NCI-H187 (cell line): ENCODE data around the gene DIDO1.

Experiments used
- DNase-seq, 2 experiments: peaks; one replicate each; lab custom pipeline; 2025; lab: John Stamatoyannopoulos, UW

DIDO1 gene

DNA sequence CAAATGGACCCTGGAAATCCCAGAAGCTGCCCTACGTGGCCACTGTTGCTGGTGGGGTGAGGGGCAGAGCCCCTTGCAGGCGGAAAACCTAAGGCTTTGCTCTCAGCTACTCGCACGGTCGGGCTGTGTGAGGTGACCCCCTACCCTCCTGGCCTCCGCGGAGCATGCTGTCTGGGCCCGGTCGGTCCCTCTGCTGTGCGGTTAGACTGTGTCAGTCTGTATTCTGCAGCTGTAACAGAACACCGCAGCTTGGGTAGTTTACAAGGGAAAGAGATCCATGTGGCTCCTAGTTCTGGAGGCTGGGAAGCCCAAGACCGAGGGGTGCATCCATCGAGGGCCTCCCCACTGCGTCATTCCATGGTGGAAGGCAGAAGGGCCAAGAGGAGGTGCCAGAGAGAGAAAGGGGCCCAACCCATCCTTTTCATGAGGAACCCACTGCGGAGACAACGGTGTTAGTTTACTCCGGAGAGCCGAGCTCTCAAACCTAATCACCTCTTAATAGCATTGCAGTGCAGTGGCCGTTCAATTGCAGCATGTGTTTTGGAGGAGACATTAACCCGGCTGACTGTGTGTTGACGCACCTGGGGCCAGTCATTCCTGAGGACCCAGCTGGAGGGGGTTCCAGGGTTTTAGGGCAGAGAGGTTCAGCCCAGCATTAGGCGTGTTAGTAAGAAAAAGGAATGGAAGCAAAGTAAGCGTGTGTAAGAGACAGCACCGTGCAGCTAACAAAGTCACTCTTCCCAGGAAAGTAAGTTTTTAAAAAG, 91.2 kb downstream of the DIDO1 start:
- DNase-seq, result no peak

GRCh38 chr20:62832951-62833391, 93.3 kb downstream of the DIDO1 start:
- no peak for DNase-seq

- DNase-seq, result peak; percentile 13 to 28
Observed at GRCh38 chr20:62832212-62832922, 93.9 kb downstream of the DIDO1 start.

DNA sequence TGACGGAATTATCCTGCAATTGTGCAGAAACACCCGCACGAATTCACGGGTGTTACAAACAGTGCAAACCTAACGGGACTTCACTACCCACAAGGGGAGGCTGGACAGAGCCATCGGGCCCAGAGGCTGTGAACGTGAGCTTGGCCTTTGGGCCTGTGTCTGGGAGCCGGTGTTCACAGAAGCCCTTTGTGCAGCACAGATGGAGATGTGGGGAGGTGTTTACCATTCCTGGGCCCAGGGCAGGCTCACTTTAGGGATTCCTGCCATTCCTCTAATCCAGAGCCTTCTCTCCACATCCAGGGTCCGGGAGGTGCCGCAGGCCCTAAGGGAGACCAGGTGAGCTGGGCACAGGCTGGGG, 94.5 kb downstream of the DIDO1 start:
- no peak for DNase-seq

DNA sequence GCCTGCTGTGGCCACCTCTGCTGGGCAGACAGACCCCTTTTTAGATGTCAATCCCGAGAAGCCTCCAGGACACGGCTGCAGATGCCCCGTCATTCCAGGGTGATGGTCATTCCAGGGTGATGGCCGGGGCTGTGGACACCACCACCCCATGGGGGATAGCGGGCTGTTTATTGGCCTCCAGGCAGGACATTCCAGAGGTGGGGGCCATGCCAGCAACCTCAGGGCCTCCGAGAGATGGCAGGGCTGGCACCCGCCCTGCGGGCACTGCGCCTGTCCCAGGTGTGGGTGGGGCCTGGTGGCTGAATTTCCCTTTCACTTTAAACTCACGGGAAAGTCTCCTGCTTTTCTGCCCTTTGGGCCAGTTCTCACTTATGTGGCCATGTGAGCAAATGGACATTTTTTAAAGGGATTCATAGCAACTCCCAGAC, 94.9 kb downstream of the DIDO1 start:
- DNase-seq, result no peak

- no peak for DNase-seq
Observed at GRCh38 chr20:62830821-62831220, 95.5 kb downstream of the DIDO1 start.

DNA sequence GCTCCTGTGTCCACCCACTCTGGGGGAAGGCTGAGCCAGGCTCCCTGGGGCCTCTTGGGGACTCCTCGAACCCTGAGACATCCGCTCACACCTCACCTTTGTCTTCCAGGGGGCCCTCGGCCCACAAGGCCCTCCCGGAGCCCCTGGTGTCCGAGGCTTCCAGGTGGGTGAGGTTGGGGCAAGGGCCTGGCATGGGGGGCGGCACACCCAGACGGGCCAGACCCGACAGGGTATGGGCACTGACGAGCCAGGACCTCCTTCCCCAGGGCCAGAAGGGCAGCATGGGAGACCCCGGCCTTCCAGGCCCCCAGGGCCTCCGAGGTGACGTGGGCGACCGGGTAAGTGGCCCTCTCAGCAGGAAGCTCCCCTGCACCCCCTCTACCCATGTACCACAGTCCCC, 96.1 kb downstream of the DIDO1 start:
- DNase-seq, result no peak

- DNase-seq, result no peak
Observed at GRCh38 chr20:62829231-62830230, 96.8 kb downstream of the DIDO1 start.

- no peak for DNase-seq
Observed at GRCh38 chr20:62828511-62829230, 97.6 kb downstream of the DIDO1 start.

DNA sequence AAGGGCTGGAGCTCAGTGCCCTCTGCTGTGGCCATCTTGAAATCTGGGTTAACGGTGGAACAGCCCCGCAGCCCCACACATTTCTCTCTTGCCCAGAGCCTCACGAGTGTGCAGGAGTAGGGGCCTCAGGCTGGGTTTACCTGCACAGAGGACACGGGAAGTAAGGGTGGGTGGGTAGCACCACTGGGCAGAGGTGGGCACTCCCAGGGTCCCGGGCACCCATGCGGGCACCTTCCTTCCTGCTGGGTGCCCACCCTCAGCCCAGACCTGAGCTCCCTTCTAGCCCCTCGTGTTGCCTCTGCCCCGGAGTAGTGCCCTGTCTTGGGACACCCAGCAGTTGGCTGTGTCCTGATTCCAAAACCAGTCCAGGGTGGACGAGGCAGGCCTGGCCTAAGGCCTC, 98.3 kb downstream of the DIDO1 start:
- DNase-seq, result no peak
